Neutrophil (primary cell): ENCODE results near the gene SHISAL1.
"Not testable (repeated sequence)": the region's sequence is repeated elsewhere in the genome, so short reads cannot be mapped to it uniquely, and the experiment has no call there.

Source experiments
- H3K27ac ChIP-seq: fragments of 200-600 bp; sonication (generic); 2 replicates; pipeline ENCODE4 v1.5.1; 2016; ENCODE audit warnings: mild to moderate bottlenecking, moderate library complexity
- H3K27me3 ChIP-seq: fragments of 200-600 bp; sonication (generic); 2 replicates; pipeline ENCODE4 v1.6.0; 2016; ENCODE audit warnings: mild to moderate bottlenecking
- H3K36me3 ChIP-seq: fragments of 200-600 bp; sonication (generic); 2 replicates; pipeline ENCODE4 v1.5.1; 2017
- H3K4me1 ChIP-seq, 2 experiments: fragments of 200-600 bp in 1 of 2; sonication (generic) in 1 of 2; 1 replicate in 1 of 2; 2 replicates in 1 of 2; pipeline versions ENCODE4 v1.5.1 to v1.6.1; 2013 to 2016; ENCODE audit warnings: low read depth in 1 of 2, low read length in 1 of 2, mild to moderate bottlenecking in 1 of 2, moderate library complexity in 1 of 2; ENCODE audit not compliant: control insufficient read depth in 1 of 2, insufficient read depth in 1 of 2
- H3K4me3 ChIP-seq, 2 experiments: fragments of 200-600 bp in 1 of 2; sonication (generic) in 1 of 2; 1 replicate in 1 of 2; 2 replicates in 1 of 2; pipeline ENCODE4 v1.5.1; 2013 to 2016; ENCODE audit warnings: low read depth in 1 of 2, low read length in 1 of 2, mild to moderate bottlenecking in 1 of 2, moderate library complexity in 1 of 2
- H3K9me3 ChIP-seq: fragments of 200-600 bp; sonication (generic); 2 replicates; pipeline ENCODE4 v1.5.1; 2016
- CTCF ChIP-seq: fragments of 200-600 bp; sonication (generic); IDR thresholded peaks from 2 replicates; pipeline ENCODE4 v1.5.1; 2016; ENCODE audit warnings: antibody characterized with exemption

SHISAL1 gene

GRCh38 chr22:44307509-44308169, 5.1 kb downstream of the SHISAL1 start:
- Histone ChIP-seq H3K4me3 (no peak overlapping the region), H3K27ac (no peak overlapping the region)

GRCh38 chr22:44305888-44306287, 6.9 kb downstream of the SHISAL1 start:
- H3K9me3 ChIP-seq, result no peaks in the 10 kb centered on the region
- TF ChIP-seq CTCF, result no peak
- no peaks in the 10 kb centered on the region for H3K36me3 ChIP-seq
- no peaks in the 10 kb centered on the region for H3K27me3 ChIP-seq
- no peaks in the 10 kb centered on the region for H3K4me1 ChIP-seq
- H3K4me3 ChIP-seq, result no peak overlapping the region
- H3K27ac ChIP-seq, result no peak overlapping the region

More at GRCh38 chr22:44307509-44308169, 5.1 kb downstream of the SHISAL1 start:
- no peaks in the 10 kb centered on the region for H3K9me3 ChIP-seq
- H3K27me3 ChIP-seq, result no peaks in the 10 kb centered on the region
- TF ChIP-seq CTCF, result no peak
- no peaks in the 10 kb centered on the region for H3K4me1 ChIP-seq
- no peaks in the 10 kb centered on the region for H3K36me3 ChIP-seq

- no peak overlapping the region for H3K4me3 ChIP-seq
- no peaks in the 10 kb centered on the region for H3K9me3 ChIP-seq
- H3K27ac ChIP-seq, result no peak overlapping the region
- no peaks in the 10 kb centered on the region for H3K36me3 ChIP-seq
- no peaks in the 10 kb centered on the region for H3K4me1 ChIP-seq
- no peak for TF ChIP-seq CTCF
- no peaks in the 10 kb centered on the region for H3K27me3 ChIP-seq
Measured at GRCh38 chr22:44305455-44305854, 7.3 kb downstream of the SHISAL1 start.

- TF ChIP-seq CTCF, result no peak
- H3K9me3 ChIP-seq, result no peaks in the 10 kb centered on the region
- no peak overlapping the region for H3K4me3 ChIP-seq
- H3K4me1 ChIP-seq, result no peaks in the 10 kb centered on the region
- H3K36me3 ChIP-seq, result no peaks in the 10 kb centered on the region
- H3K27ac ChIP-seq, result no peak overlapping the region
- no peaks in the 10 kb centered on the region for H3K27me3 ChIP-seq
Measured at GRCh38 chr22:44304911-44305310, 7.8 kb downstream of the SHISAL1 start.

- no peaks in the 10 kb centered on the region for H3K36me3 ChIP-seq
- no peak for TF ChIP-seq CTCF
- H3K4me3 ChIP-seq, result no peak overlapping the region
- H3K27me3 ChIP-seq, result no peaks in the 10 kb centered on the region
- H3K4me1 ChIP-seq, result no peaks in the 10 kb centered on the region
- no peak overlapping the region for H3K27ac ChIP-seq
- H3K9me3 ChIP-seq, result no peaks in the 10 kb centered on the region
Measured at GRCh38 chr22:44304354-44304753, 8.4 kb downstream of the SHISAL1 start.

- H3K4me1 ChIP-seq, H3K27ac ChIP-seq, H3K4me3 ChIP-seq, H3K36me3 ChIP-seq, H3K9me3 ChIP-seq, H3K27me3 ChIP-seq: not testable (repeated sequence)
Measured at GRCh38 chr22:44302363-44302762, 10.4 kb downstream of the SHISAL1 start.
